Fibroblast of villous mesenchyme (primary cell): ENCODE measurements around the gene UCP2. TPM values are rescaled to one million over a fixed set of nuclear protein-coding genes. Genes with fewer than 3 reads are reported as not detected.

Experiments used
- DNase-seq: peaks from one replicate; pipeline ENCODE4 v3.0.0-alpha.2; 2010; ENCODE audit warnings: low read depth
- H3K4me3 ChIP-seq: 2 replicates; pipeline ENCODE4 v1.5.1; 2011; ENCODE audit warnings: low read depth, mild to moderate bottlenecking, low read length
- CTCF ChIP-seq: IDR thresholded peaks from 2 replicates; pipeline ENCODE4 v1.5.1; 2012; ENCODE audit warnings: low read depth, mild to moderate bottlenecking, low read length; ENCODE audit not compliant: insufficient read depth
- total RNA-seq: library from RNA; depleted of rRNA; stranded (reverse); fragments of >200 nt; gene quantifications from 2 replicates; pipeline ENCODE4 v1.2.3, GENCODE V29; 2012

UCP2 gene
- total RNA-seq, 1 donor: 2.6 TPM

- no peak for TF ChIP-seq CTCF
- no peak for DNase-seq
- H3K4me3 ChIP-seq: no peak overlapping the region
Observed at GRCh38 chr11:73965764-73966121, 16.9 kb downstream of the UCP2 start.

DNA sequence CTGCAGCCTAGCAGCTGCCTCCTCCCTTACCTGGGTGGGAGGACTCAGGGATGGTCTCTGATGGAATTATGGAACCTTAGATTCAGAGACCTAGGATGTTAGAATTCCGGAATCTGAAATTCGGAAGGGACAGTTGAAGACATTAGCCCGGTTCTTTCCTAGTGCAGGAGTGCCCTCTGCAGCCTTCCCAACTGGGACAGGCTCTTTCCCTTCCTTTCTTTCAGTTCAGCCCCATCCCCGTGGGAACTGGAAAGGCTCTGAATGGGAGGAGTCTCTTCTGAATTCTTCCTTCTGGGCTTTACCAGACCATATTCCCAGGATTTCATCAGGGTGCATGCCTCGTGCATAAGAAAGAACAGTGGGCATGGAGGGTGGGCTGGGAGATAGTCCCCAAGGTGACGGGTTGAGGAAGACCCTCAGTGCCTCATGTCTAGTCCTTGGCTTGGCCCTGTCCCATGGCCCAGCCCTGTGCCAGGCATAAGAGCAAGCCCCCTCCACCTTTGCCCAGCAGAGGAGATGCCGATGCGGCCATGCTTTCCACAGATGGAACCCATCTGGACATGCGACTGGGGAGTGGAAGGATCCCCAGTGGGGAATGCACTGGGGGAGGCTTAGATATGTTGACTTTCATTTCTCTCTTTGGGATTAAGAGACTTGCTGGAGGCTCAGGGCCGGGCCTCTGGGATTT is 17.4 kb downstream of the UCP2 start:
- no peak overlapping the region for H3K4me3 ChIP-seq
- no peak for TF ChIP-seq CTCF
- peak; percentile 57 for DNase-seq

GRCh38 chr11:73963861-73964260 is 18.8 kb downstream of the UCP2 start:
- TF ChIP-seq CTCF: no peak
- no peak for DNase-seq
- no peak overlapping the region for H3K4me3 ChIP-seq

GRCh38 chr11:73962101-73962705 is 20.4 kb downstream of the UCP2 start:
- no peak overlapping the region for H3K4me3 ChIP-seq
- no peak for TF ChIP-seq CTCF
- DNase-seq: no peak

- TF ChIP-seq CTCF: no peak
- H3K4me3 ChIP-seq: no peak overlapping the region
- DNase-seq: no peak
Observed at GRCh38 chr11:73961321-73961720, 21.3 kb downstream of the UCP2 start.

- TF ChIP-seq CTCF: no peak
- H3K4me3 ChIP-seq: no peak overlapping the region
- no peak for DNase-seq
Observed at GRCh38 chr11:73958521-73959141, 24.0 kb downstream of the UCP2 start.
